Measurements from ENCODE around the gene HTR3D. TPM values are rescaled to one million over a fixed set of nuclear protein-coding genes. Genes with fewer than 3 reads are reported as not detected.
"Not testable (repeated sequence)": the region's sequence is repeated elsewhere in the genome, so short reads cannot be mapped to it uniquely, and the experiment has no call there.

HTR3D gene
- total RNA-seq, 6 experiments from 2014 or later, result not detected

DNA sequence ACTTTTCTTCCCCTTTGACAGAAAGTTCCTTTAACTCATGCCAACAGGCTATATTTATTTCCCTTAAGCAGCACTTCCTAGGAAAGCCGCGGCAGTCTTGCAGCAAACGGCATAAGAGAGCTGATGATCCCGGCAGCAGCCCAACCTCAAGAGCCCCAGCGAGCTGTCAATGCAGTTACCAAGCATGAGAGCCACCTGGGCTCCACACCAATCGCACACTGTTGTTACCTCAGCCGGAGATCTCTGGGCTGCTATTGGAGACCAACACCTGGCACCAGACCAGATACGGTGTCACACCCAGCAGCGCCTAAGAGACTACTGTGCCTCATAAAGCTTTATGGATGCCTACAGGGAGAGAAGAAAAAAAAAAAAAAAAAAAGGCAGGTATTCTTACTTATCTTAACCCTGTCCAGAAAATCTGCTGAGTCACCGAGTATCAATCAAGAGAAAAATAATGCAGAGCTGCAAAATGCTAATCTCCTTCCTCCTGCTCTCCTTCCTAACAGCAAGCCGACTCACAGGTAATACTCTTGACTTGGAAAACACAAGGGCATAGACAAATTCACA lies 25.5 kb upstream of the HTR3D start:
- Histone ChIP-seq H3K4me1 (peaks cover 0 to 4% (median 0%) of the 10 kb centered on the region in 4 donors), H3K27me3 (no peaks in the 10 kb centered on the region), H3K4me3 (peak overlapping the region in 1 of 3 donors; percentile 9), H3K9me3 (no peaks in the 10 kb centered on the region), H3K36me3 (no peaks in the 10 kb centered on the region), H3K27ac (peak overlapping the region in 1 of 3 donors; percentile 36)
- DNase-seq (peak in 2 of 3 donors; percentile 30 to 58), ATAC-seq (peak; percentile 44 to 59 (median 50))
- TF ChIP-seq CTCF (IDR thresholded peaks at IDR 0.05) (no peak), POLR2A (IDR thresholded peaks at IDR 0.05) (no peak)
- intact Hi-C loops (cut with DNase I), result no loop called here
- WGBS (ENCODE audit: insufficient coverage, low coverage, low lambda C conversion rate, missing lambda C conversion rate), result 56% methylated on average over 11 of the region's 11 CpGs

- intact Hi-C loops (cut with DNase I); H3K36me3 ChIP-seq; H3K27ac ChIP-seq; H3K4me1 ChIP-seq; H3K9me3 ChIP-seq; DNase-seq; H3K4me3 ChIP-seq; ATAC-seq; H3K27me3 ChIP-seq: not testable (repeated sequence)
- WGBS (ENCODE audit: insufficient coverage, low coverage, low lambda C conversion rate, missing lambda C conversion rate), result 76% methylated on average over 9 of the region's 11 CpGs
Observed at GRCh38 chr3:184007143-184007813, 24.3 kb upstream of the HTR3D start.

- intact Hi-C loops (cut with DNase I), result no loop called here
- H3K4me1 ChIP-seq, result peaks cover 0 to 4% (median 0%) of the 10 kb centered on the region in 4 donors
- no peaks in the 10 kb centered on the region for H3K27me3 ChIP-seq
- no peak overlapping the region for H3K27ac ChIP-seq
- no peak overlapping the region for H3K4me3 ChIP-seq
- WGBS (ENCODE audit: insufficient coverage, low coverage, low lambda C conversion rate, missing lambda C conversion rate), result 54% methylated on average over 3 of the region's 3 CpGs
- TF ChIP-seq POLR2A (IDR thresholded peaks at IDR 0.05) (no peak), CTCF (IDR thresholded peaks at IDR 0.05) (no peak)
- no peaks in the 10 kb centered on the region for H3K36me3 ChIP-seq
- H3K9me3 ChIP-seq, result no peaks in the 10 kb centered on the region
- ATAC-seq (no peak), DNase-seq (no peak)
Observed at GRCh38 chr3:184008161-184008560, 23.4 kb upstream of the HTR3D start.

DNA sequence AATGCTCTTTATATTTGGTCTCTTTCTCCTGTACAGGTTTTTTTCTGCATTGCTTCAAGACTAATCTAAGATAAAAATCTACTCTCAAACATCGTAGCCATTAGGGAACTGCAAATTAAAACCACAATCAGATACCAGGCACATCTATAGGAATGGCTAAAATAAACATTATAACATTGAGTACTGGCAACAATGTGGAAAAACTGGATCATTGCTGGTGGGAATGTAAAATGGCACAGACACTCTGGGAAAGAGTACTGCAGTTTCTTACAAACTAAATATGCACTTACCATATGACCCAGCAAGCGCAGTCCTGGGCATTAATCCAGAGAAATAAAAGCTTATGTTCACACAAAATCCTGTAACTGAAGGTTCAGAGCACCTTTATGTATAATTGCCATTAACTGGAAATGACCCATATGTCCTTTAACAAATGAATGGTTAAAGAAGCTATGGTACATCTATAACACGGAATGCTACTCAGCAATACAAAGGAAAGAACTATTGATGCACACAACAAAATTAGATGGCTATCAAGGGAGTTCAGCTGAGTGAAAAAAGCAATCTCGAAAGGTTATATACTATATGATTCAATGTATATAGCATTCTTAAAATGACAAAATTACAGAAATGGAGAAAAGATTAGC lies 20.2 kb upstream of the HTR3D start:
- Histone ChIP-seq H3K36me3 (peaks cover 0 to 2% (median 0%) of the 10 kb centered on the region in 4 donors), H3K4me3 (no peak overlapping the region), H3K27me3 (no peaks in the 10 kb centered on the region), H3K4me1 (peaks cover 0 to under 1% (median 0%) of the 10 kb centered on the region in 4 donors), H3K27ac (no peak overlapping the region), H3K9me3 (no peaks in the 10 kb centered on the region)
- intact Hi-C loops (cut with DNase I), result no loop called here
- no peak for DNase-seq
- TF ChIP-seq POLR2A (IDR thresholded peaks at IDR 0.05), result no peak
- no peak for ATAC-seq
- 95% methylated on average over 4 of the region's 4 CpGs for WGBS (ENCODE audit: insufficient coverage, low coverage, low lambda C conversion rate, missing lambda C conversion rate)

DNA sequence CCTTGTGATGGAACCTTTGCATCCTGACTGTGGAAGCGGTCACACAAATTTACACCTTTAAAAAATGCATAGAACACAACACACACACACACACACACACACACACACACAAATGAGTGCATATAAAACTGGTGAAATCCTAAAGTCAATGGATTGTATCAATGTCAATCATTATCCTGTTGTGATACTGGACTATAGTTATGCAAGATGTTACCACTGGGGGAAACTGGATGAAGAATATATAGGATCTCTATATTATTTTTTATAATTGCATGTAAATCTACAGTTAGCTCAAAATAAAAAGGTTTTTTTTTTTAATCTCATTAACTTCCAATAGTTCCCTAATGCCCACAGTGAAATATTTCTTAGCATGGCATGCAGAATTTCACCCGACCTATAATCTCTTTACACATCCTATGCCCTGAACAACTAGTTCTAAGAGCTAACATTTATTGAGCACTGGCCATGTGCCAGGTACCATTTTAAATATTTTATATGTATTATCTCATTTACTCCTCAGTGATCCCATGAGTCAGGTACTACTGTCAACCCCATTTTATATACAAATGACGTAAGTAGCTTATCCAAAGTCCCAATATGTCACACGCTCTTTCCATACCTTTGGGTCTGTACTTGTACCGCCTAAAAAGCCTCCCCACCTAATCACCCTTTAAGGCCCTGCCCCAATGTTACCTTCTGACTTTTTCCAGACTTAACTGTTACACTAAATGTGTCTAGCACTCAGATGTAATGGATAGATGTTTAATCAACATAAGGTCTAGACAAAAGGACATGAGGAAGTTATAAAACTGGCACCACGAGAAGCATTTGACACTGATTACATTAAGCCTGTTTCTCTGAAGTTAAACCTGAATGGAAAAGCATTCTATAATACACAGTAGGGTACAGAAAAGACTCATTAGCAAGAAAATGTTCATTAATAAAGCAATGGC lies 19.3 kb upstream of the HTR3D start:
- H3K4me1 ChIP-seq, result no peaks in the 10 kb centered on the region
- intact Hi-C loops (cut with DNase I), result no loop called here
- H3K4me3 ChIP-seq, result no peak overlapping the region
- TF ChIP-seq CTCF (IDR thresholded peaks at IDR 0.05) (no peak), POLR2A (IDR thresholded peaks at IDR 0.05) (no peak)
- ATAC-seq (no peak), DNase-seq (no peak)
- peaks cover 0 to 2% (median 0%) of the 10 kb centered on the region in 4 donors for H3K36me3 ChIP-seq
- WGBS (ENCODE audit: insufficient coverage, low coverage, low lambda C conversion rate, missing lambda C conversion rate), result 88% methylated on average over 5 of the region's 6 CpGs
- H3K27me3 ChIP-seq, result no peaks in the 10 kb centered on the region
- no peaks in the 10 kb centered on the region for H3K9me3 ChIP-seq
- H3K27ac ChIP-seq, result no peak overlapping the region
